Loucy (cell line): ENCODE results near the gene OBI1.

Experiments used
- H2AFZ ChIP-seq: fragments of 200-600 bp; sonication (generic); 2 replicates; pipeline ENCODE4 v1.6.0; 2016; ENCODE audit warnings: antibody characterized with exemption, mild to moderate bottlenecking, low read length, moderate library complexity
- H3F3A ChIP-seq: fragments of 200-600 bp; 2 replicates; pipeline ENCODE4 v1.6.0; 2016; ENCODE audit warnings: antibody characterized with exemption, low read depth, mild to moderate bottlenecking
- H3K27me3 ChIP-seq: fragments of 200-600 bp; sonication (generic); 2 replicates; pipeline ENCODE4 v1.6.1; 2014; ENCODE audit warnings: low read length, mild to moderate bottlenecking; ENCODE audit not compliant: insufficient read depth, poor library complexity, severe bottlenecking
- H3K36me3 ChIP-seq: fragments of 200-600 bp; sonication (generic); 2 replicates; pipeline ENCODE4 v1.6.1; 2016; ENCODE audit warnings: low read length; ENCODE audit not compliant: insufficient read depth
- H3K4me1 ChIP-seq: fragments of 200-600 bp; sonication (generic); 2 replicates; pipeline ENCODE4 v1.5.1; 2014; ENCODE audit warnings: low read length, mild to moderate bottlenecking; ENCODE audit not compliant: insufficient read depth, poor library complexity, severe bottlenecking
- H3K4me2 ChIP-seq: fragments of 200-600 bp; sonication (generic); 2 replicates; pipeline ENCODE4 v1.6.0; 2014; ENCODE audit warnings: antibody characterized with exemption, low read length, low read depth, mild to moderate bottlenecking; ENCODE audit not compliant: poor library complexity, severe bottlenecking
- H3K4me3 ChIP-seq: fragments of 200-600 bp; sonication (generic); 2 replicates; pipeline ENCODE4 v1.5.1; 2014; ENCODE audit warnings: low read length, mild to moderate bottlenecking, mixed read lengths; ENCODE audit not compliant: poor library complexity, severe bottlenecking
- H3K79me2 ChIP-seq: fragments of 200-600 bp; sonication (generic); 2 replicates; pipeline ENCODE4 v1.6.1; 2014; ENCODE audit warnings: low read length; ENCODE audit not compliant: insufficient read depth
- H3K9ac ChIP-seq: fragments of 200-600 bp; sonication (generic); 2 replicates; pipeline ENCODE4 v1.6.0; 2014; ENCODE audit warnings: mild to moderate bottlenecking, low read depth, low read length, moderate library complexity; ENCODE audit not compliant: poor library complexity, severe bottlenecking
- H3K9me2 ChIP-seq: fragments of 200-600 bp; sonication (generic); replicated peaks from 2 replicates; pipeline ENCODE4 v1.6.1; 2016; ENCODE audit warnings: low read depth, low read length, mixed read lengths
- H3K9me3 ChIP-seq: fragments of 200-600 bp; sonication (generic); 2 replicates; pipeline ENCODE4 v1.6.1; 2014; ENCODE audit warnings: mild to moderate bottlenecking, antibody characterized with exemption, low read length, low read depth; ENCODE audit not compliant: insufficient read depth
- H4K20me1 ChIP-seq: fragments of 200-600 bp; sonication (generic); 2 replicates; pipeline ENCODE4 v1.6.0; 2014; ENCODE audit warnings: antibody characterized with exemption, low read length, mild to moderate bottlenecking; ENCODE audit not compliant: insufficient read depth, poor library complexity, severe bottlenecking
- CTCF ChIP-seq: fragments of 200-600 bp; sonication (generic); conservative IDR thresholded peaks from 2 replicates; pipeline ENCODE4 v1.5.1; 2014; ENCODE audit warnings: mild to moderate bottlenecking, antibody characterized with exemption, low read length
- EZH2phosphoT487 ChIP-seq: fragments of 200-600 bp; IDR thresholded peaks from 2 replicates; pipeline ENCODE4 v1.6.1; 2018; ENCODE audit warnings: antibody characterized with exemption, mild to moderate bottlenecking, moderate library complexity, borderline replicate concordance

OBI1 gene

DNA sequence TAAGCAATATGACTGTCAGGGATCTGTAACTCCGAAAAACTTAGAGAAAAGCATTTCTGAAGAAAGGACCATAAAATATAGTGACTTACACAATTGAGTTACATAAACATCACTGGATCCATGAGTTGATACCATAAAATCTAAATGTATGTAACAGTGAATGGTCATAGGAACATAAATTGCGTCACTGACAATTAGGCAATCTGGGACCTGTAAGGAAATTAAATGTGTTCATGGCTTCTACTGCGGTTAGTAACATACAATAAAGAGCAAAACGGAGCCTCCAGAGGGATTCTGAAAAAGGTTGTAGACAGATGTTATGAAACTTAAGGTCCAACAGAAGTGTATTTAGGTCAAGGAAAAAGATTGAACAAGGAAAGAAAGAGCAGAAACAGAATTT is 82.7 kb downstream of the OBI1 start:
- peak overlapping the region; percentile 24; the same call in 1 of the 2 replicates for H2AFZ ChIP-seq
- no peaks in the 10 kb centered on the region for H3K36me3 ChIP-seq
- no peak overlapping the region for H3K4me3 ChIP-seq
- H3K9me3 ChIP-seq: no peaks in the 10 kb centered on the region
- H3K4me1 ChIP-seq: peaks cover 4% of the 10 kb centered on the region
- TF ChIP-seq CTCF (no peak), EZH2phosphoT487 (no peak)
- no peaks in the 10 kb centered on the region for H4K20me1 ChIP-seq
- H3K9me2 ChIP-seq: no peaks in the 10 kb centered on the region
- no peaks in the 10 kb centered on the region for H3K79me2 ChIP-seq
- H3K27me3 ChIP-seq: no peaks in the 10 kb centered on the region
- no peak overlapping the region for H3K9ac ChIP-seq
- no peaks in the 10 kb centered on the region for H3F3A ChIP-seq
- no peak overlapping the region for H3K4me2 ChIP-seq

- H3K36me3 ChIP-seq: no peaks in the 10 kb centered on the region
- H3K9me3 ChIP-seq: no peaks in the 10 kb centered on the region
Observed at GRCh38 chr13:78572459-78572858, 86.5 kb downstream of the OBI1 start.

DNA sequence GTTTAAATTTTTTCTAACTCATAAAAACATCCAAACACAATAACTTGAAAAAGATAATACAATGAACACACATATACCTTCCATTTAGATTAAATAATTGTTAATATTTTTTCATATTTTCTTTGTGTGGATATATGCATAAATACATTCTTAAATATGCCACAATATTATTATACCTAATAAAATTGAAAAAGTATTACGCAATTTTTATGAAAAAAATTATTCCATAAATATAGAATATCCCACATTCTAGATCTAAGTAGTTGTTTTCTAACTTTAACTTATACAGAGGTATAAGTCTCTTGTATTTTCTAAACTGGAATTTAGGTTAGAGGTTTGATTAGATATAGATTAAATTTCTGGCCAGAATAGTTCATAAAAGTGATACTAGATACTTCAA is 89.9 kb downstream of the OBI1 start:
- Histone ChIP-seq H3F3A (no peaks in the 10 kb centered on the region), H4K20me1 (no peaks in the 10 kb centered on the region), H2AFZ (no peak overlapping the region), H3K9me2 (no peaks in the 10 kb centered on the region), H3K79me2 (no peaks in the 10 kb centered on the region), H3K4me3 (no peak overlapping the region), H3K36me3 (no peaks in the 10 kb centered on the region), H3K4me2 (no peak overlapping the region), H3K9ac (no peak overlapping the region), H3K9me3 (no peaks in the 10 kb centered on the region), H3K4me1 (no peaks in the 10 kb centered on the region), H3K27me3 (no peaks in the 10 kb centered on the region)
- no peak for TF ChIP-seq EZH2phosphoT487
- no peak for TF ChIP-seq CTCF

More at GRCh38 chr13:78572459-78572858, 86.5 kb downstream of the OBI1 start:
- TF ChIP-seq EZH2phosphoT487: no peak
- TF ChIP-seq CTCF: no peak
- H3K27me3 ChIP-seq: no peaks in the 10 kb centered on the region
- H3K9ac ChIP-seq: no peak overlapping the region
- no peak overlapping the region for H3K4me3 ChIP-seq
- H2AFZ ChIP-seq: no peak overlapping the region
- no peaks in the 10 kb centered on the region for H4K20me1 ChIP-seq
- H3K79me2 ChIP-seq: no peaks in the 10 kb centered on the region
- no peak overlapping the region for H3K4me2 ChIP-seq
- H3K9me2 ChIP-seq: no peaks in the 10 kb centered on the region
- H3K4me1 ChIP-seq: no peaks in the 10 kb centered on the region
- H3F3A ChIP-seq: no peaks in the 10 kb centered on the region
